H1 (cell line): Measurements from ENCODE around the gene TET2. TPM values are rescaled to one million over a fixed set of nuclear protein-coding genes. Genes with fewer than 3 reads are reported as not detected.

ENCODE experiments used
- CEBPB ChIP-seq: IDR thresholded peaks from 2 replicates; pipeline ENCODE4 v1.6.1; 2012; ENCODE audit warnings: low read depth, low read length
- EZH2 ChIP-seq: fragments of 200-600 bp; sonication (generic); IDR thresholded peaks from 2 replicates; pipeline ENCODE4 v1.7.1; 2012; ENCODE audit warnings: low read depth, mild to moderate bottlenecking, moderate library complexity, low read length, inconsistent platforms; ENCODE audit not compliant: severe bottlenecking
- MAX ChIP-seq: IDR thresholded peaks from 2 replicates; pipeline ENCODE4 v1.6.1; 2012; ENCODE audit warnings: inconsistent platforms
- NANOG ChIP-seq: IDR thresholded peaks from 2 replicates; pipeline ENCODE4 v1.6.1; 2011; ENCODE audit warnings: low read length, low read depth, mild to moderate bottlenecking, inconsistent platforms; ENCODE audit not compliant: insufficient read depth, poor library complexity, severe bottlenecking
- POU5F1 ChIP-seq: IDR thresholded peaks from 2 replicates; pipeline ENCODE4 v1.6.1; 2011; ENCODE audit warnings: low read depth, mild to moderate bottlenecking, low read length, moderate library complexity
- RAD21 ChIP-seq, 2 experiments: IDR thresholded peaks in 1 of 2; conservative IDR thresholded peaks in 1 of 2; 2 replicates each; pipeline ENCODE4 v1.6.1; 2011; ENCODE audit warnings: low read depth in 2 of 2, low read length in 2 of 2, improper control_type of control experiment in 1 of 2, inconsistent platforms in 1 of 2, mild to moderate bottlenecking in 1 of 2, moderate library complexity in 1 of 2
- SIN3A ChIP-seq, 2 experiments: IDR thresholded peaks in 1 of 2; conservative IDR thresholded peaks in 1 of 2; 2 replicates each; pipeline ENCODE4 v1.6.1; 2011 to 2012; ENCODE audit warnings: low read length in 2 of 2, improper control_type of control experiment in 1 of 2, low read depth in 1 of 2, mild to moderate bottlenecking in 1 of 2
- polyA plus RNA-seq, 7 experiments: library from polyadenylated mRNA; depleted of rRNA in 3 of 7; stranded (reverse) in 5 of 7; unstranded in 2 of 7; fragments of >200 nt in 5 of 7; fragments of 200-250 nt in 2 of 7; gene quantifications; 1 replicate in 5 of 7; 2 replicates in 1 of 7; 4 replicates in 1 of 7; pipeline versions ENCODE4 v1.2.1 to v1.2.3, GENCODE V29; 2011 to 2013; ENCODE audit warnings: missing spikeins in 2 of 7, mixed read lengths in 2 of 7
- total RNA-seq: library from RNA; stranded (reverse); fragmentation: NEBNext Ultra II Directional; extraction: Animal tissue kit (Norgen Biotek cat#: 25700); gene quantifications from 2 replicates; pipeline ENCODE4 v1.2.1, GENCODE V29; 2021

The TET2 gene
- total and polyA plus RNA-seq, 2 of the 8 experiments (the other 6 are each of a cell fraction or from before 2014, with no cell fraction given): 1.0 to 2.6 TPM

GRCh38 chr4:105158837-105159236 lies 12.2 kb downstream of the TET2 start (continued):
- TF ChIP-seq SIN3A (conservative IDR thresholded peaks at IDR 0.05 in 1 of 2, IDR thresholded peaks at IDR 0.05 in 1 of 2; ENCODE audit: low read depth in 1 of 2, low read length in 2 of 2) (peak in 1 of 2 experiments; percentile 54; a peak in 1 of 4 replicates), NANOG (no peak), EZH2 (no peak), MAX (peak; percentile 90), CEBPB (0 out of 2 replicates have a peak, but pooled peaks have one; percentile 10), RAD21 (IDR thresholded peaks at IDR 0.05 in 1 of 2, conservative IDR thresholded peaks at IDR 0.05 in 1 of 2; ENCODE audit: low read depth in 2 of 2, low read length in 2 of 2) (no peak), POU5F1 (no peak)
